Panc1 (cell line): ENCODE measurements around the gene PAGR1.

Experiments used
- POLR2AphosphoS5 ChIP-seq: IDR thresholded peaks from 2 replicates; pipeline ENCODE4 v1.6.1; 2012; ENCODE audit warnings: mild to moderate bottlenecking, low read depth, low read length, moderate library complexity
- TCF7L2 ChIP-seq: IDR thresholded peaks from 2 replicates; pipeline ENCODE4 v1.6.1; 2011; ENCODE audit warnings: mild to moderate bottlenecking, low read depth, low read length, inconsistent platforms
- TF ChIP-seq, protein P1 (sequence below): fragments of 450-650 bp; IDR thresholded peaks from 2 replicates; pipeline ENCODE4 v1.5.1; 2017; ENCODE audit warnings: mild to moderate bottlenecking

DNA sequence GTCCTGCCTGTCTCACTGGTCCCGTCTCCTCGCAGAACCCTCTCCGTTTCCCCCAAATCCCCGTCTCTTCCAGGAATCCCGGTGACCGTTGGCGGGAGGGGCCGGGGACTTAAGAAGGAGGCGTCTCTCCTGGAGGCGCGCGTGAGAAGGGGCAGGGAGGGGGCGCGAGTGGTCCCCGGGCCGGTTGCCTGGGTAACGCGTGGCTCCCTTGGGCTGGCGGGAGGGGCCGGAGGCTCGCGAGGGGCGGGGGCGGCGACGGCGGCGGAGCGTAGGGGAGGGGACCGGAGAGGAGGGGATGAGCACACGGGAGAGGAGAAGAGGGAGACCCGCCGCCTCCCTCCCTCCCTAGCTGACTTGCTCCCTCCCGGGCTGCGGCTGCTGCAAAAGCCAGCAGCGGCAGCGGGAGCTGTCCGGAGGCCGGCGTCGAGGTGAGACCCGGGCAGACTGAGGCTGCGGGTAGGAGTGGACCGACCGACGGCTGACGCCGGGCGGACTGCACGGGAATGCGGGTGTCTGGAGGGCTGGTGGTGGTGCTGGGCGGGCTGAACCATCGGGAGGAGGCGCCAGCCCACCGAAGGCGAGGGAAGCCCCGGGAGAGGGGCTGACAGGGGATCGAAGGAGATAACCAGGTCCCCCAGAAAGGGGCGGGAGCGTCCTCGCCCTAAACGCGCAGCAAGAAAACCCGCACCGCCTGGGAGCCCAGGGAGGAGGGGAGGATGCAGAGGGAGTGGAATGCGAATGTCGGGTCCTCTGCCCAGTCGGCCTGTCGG, 3.9 kb upstream of the PAGR1 start, which contains the start of gene PRRT2:
- TF ChIP-seq POLR2AphosphoS5 (no peak), TCF7L2 (no peak)
- TF ChIP-seq, protein P1, sequence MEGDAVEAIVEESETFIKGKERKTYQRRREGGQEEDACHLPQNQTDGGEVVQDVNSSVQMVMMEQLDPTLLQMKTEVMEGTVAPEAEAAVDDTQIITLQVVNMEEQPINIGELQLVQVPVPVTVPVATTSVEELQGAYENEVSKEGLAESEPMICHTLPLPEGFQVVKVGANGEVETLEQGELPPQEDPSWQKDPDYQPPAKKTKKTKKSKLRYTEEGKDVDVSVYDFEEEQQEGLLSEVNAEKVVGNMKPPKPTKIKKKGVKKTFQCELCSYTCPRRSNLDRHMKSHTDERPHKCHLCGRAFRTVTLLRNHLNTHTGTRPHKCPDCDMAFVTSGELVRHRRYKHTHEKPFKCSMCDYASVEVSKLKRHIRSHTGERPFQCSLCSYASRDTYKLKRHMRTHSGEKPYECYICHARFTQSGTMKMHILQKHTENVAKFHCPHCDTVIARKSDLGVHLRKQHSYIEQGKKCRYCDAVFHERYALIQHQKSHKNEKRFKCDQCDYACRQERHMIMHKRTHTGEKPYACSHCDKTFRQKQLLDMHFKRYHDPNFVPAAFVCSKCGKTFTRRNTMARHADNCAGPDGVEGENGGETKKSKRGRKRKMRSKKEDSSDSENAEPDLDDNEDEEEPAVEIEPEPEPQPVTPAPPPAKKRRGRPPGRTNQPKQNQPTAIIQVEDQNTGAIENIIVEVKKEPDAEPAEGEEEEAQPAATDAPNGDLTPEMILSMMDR = no peak
